Mesenteric fat pad (tissue), 1 donor: ENCODE data around the gene ESRRB. TPM values are rescaled to one million over a fixed set of nuclear protein-coding genes. Genes with fewer than 3 reads are reported as not detected.
A peak's percentile ranks its signal among the peaks of the same experiment; 100 is the strongest.

Experiments
- DNase-seq: peaks from one replicate; pipeline ENCODE4 v3.0.0-alpha.2; 2020; ENCODE audit warnings: low spot score
- total RNA-seq: library from RNA; stranded (reverse); fragmentation: NEBNext Ultra II Directional; extraction: Animal tissue kit (Norgen Biotek cat#: 25700); gene quantifications from one replicate; pipeline ENCODE4 v1.2.1, GENCODE V29; 2021
- donor health status: DM: yes; HTN: yes; CAD: no.

Gene ESRRB
- total RNA-seq, 1 donor from 2014 or later: 0.22 TPM

DNA sequence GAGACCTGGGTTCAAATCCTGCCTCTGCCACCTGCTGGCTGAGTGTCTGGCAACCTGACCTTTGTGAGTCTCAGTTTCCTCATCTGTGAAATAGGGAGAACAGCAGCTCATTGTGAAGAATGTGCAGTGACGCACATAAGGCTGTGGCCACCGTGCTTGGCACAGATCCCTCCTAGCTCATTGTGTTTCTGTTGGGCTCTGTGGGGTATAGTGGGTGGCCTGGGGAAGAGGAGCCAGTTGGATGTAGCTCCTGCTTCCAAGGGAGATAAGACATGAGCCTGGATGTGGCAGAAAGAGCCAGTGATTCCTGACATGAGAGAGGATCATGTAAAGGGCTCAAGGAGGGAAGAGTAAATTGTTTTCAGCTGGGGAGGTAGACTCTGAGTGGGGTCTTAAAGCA is 120.0 kb downstream of the ESRRB start:
- no peak for DNase-seq

DNA sequence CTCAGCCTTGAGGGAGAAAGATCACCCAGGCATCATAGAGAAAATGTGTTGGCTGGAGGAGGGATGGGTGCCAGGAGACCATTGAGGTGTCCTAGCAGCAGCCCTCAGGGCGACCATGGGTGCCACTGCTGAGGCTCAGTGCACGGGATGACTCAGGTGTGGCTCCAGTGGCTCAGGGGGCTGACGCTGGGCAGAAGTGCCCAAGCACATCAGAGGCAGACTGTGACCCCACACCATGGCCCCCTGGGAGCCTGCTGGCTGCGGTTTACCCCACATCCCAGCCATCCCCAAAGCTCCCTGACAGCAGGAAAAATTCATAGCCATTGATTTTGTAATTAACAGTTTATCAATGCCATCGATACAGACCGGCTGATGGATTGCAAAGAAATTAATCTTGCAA is 120.7 kb downstream of the ESRRB start:
- no peak for DNase-seq

DNA sequence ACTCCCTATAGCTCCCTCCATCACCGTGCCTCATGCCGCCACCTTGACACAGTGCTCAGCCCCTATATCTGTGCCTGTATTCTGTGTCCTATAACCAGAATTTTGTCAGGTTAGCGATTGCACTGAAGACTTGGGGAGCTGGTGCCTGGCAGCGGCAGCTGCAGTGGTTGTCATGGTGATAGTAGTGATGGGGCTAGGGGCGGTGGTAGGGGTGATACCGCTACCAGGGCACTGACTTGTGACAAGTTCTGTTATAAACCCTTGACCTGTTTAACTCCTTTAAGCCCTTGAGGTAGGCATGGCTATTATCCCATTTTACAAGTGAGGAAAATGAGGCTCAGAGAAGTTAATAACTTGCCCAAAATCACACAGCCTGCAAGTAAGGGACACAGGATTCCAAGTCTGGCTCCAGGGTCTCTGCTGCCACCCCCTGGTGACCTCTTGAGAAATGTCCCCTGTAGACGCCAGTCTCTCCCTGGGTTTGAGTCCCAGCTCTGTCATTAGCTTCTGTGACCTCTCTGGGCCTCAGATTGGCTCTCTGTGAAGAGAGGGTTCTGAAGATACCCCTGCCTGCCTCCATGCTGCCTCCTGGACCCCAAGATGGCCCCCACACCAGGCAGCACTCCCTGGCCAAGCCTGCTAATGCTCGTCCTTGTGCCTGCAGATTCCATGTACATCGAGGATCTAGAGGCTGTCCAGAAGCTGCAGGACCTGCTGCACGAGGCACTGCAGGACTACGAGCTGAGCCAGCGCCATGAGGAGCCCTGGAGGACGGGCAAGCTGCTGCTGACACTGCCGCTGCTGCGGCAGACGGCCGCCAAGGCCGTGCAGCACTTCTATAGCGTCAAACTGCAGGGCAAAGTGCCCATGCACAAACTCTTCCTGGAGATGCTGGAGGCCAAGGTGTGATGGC is 121.9 kb downstream of the ESRRB start:
- DNase-seq: no peak

DNA sequence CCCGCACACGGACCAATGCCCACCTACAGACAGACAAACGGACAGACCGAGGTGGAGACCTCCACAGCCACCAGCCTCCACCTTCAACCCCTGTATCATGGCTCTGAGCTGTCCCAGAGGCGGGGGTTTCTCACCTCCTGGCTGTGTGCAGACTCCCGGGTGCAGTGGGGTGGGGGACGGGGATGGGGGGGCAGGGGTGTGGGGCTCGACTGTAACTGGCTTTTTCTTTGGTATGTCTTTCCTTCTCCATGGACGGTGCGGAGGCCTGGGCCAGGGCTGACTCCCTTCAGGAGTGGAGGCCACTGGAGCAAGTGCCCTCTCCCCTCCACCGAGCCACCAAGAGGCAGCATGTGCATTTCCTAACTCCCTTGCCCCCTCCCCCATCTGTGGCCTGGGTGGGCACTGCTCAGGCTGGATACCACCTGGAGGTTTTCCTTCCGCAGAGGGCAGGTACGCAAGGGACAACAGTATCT is 122.6 kb downstream of the ESRRB start:
- no peak for DNase-seq

DNA sequence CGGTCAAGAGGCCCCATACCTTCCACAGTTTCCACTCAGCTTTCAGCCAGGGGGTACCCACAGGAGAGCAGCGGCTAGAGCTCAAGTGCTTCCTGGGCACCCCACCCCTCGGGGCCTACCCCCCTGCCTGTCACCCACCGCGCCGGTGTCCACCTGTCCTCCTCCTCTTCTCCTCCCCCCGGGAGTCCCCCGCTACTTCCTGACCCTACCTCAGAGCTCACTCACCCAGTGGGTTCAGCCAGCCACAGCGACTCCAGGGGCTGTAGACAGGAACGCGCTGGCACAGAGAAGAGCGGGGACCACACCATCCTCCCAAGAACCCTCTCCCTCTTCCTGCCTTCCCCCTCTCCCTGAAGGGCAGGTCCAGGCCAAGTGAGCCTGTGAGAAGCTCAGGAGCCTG is 123.0 kb downstream of the ESRRB start:
- no peak for DNase-seq

DNA sequence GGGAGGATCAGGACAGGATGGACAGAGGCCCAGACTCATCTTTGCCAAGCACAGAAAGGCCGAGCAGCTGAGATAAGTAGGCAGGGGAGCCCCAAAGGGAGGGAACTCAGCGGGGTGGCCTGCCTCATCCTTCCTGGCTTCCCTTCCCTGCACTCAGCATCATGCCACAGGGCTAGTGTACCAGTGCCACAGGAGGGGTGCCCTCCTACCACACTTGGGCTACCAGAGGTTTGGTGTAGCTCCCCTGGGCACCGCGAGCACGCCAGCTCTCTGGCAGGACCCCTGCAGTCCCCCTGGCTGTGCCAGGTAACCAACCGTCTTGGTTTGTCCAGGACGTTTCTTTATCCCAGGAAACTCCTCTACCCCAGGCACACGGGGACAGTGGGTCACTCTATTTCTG is 123.5 kb downstream of the ESRRB start:
- DNase-seq: no peak

DNA sequence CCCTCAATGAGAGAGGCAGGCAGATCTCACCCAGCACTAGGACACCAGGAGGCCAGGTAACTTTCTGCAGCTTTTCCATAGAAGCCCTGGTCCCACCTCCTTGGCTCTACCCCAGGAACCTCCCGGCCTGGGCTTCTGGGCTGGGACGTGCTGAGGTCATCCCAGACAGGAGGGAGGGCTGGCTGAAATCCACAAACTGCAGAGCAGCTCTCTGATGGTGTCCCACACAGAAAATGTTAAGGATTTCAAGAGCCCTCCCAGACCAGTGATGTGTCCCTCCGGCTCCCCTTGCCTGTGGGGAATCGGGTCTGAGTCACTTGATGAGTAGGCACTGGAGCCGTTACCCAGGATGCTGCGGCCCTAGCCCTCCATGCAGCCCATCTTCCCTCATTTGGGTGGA is 124.1 kb downstream of the ESRRB start:
- no peak for DNase-seq

DNA sequence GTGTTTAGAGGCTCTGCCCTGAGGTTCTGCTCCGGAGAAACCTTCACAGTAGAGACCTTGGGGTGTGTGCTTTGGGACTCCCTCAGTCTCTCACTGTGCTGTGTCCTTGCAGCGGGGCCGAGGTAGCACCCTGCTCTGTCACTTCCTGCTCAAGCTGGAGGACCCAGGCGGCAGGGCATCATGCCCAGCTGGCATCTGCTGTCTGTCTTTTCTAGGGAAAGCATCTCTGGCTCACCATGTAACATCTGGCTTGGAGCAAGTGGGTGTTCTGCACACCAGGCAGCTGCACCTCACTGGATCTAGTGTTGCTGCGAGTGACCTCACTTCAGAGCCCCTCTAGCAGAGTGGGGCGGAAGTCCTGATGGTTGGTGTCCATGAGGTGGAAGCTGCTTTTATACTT is 124.5 kb downstream of the ESRRB start:
- DNase-seq: no peak

DNA sequence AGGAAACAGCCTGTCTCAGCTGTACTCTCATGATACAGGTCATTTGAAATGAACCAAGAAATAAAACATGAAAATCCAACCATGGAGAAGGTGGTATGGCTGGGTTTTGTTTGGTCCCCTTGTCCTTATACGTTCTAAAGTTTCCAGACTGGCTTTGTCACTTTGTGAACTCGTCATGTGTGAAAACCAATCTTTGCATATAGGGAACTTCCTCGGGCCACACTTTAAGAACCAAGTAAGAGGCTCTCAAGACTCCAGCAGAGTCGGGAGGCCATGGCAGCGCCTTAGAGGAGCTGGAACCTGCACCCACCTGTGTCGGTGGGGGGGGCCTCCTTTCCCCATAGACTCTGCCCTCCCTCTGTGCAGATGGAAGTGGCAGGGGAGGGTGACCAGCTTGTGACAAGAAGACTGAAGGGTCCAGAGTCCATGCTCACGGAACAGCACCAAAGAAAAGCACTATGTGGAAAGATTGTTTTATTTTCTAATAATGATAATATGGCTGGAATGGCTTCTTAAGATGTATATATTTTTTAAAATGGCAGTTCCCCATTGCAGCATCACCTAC is 125.3 kb downstream of the ESRRB start:
- no peak for DNase-seq

DNA sequence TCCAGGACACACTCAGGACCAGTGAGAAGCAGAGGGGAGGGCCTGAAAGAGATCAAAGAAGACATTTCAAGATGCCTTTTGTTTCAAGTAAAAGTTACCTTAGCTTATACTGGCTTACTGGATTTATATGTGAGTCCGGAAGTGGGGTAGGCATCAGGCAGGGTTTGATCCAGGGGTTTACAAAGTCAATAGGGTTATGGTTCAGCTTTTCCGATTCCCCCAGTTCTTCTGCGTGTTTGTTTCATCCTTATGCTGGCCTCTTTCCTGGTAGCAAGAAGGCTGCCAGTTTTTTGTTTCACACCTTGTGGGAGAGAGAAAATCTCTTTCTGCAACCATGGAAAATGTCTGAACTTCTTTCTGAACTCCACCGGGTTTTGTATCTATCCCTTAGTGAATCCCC is 126.3 kb downstream of the ESRRB start:
- no peak for DNase-seq

DNA sequence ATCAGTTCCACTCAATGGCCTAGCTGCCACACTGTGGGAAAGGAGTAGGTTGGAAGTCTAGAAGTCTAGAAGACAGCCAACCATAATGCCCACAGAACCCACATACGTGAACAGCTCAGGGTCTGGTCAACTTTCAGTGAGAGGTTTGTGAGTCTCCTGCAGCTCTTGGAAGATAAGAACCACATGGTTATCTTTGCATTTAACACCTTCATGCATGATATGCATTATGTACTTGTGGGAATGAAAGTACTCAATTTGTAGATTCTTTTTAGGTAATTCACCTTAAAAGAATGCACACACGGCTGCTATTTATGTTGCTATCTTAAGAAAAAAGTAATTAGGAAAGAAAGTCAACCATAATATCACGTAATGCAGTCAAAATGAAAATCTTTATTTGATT is 126.7 kb downstream of the ESRRB start:
- DNase-seq: no peak

DNA sequence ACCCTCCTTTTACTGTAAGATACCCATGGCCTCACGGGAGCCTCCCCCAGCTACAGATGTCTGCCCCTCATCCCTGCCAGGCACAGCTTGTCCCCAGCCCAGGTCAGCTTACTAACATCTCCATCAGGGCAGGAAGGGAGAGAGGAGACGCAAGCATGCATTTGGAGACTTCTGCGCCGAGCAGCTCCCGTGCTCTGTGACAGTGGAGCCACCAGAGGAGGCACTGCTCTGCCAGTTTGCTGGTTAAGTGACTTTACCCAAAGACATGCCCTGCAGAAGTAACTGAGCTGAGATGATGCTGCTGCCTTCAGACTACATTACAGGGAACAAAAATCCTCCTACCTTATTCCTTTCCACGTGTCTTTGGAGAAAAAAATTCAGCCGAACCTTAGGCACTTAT is 133.4 kb downstream of the ESRRB start:
- DNase-seq: no peak

DNA sequence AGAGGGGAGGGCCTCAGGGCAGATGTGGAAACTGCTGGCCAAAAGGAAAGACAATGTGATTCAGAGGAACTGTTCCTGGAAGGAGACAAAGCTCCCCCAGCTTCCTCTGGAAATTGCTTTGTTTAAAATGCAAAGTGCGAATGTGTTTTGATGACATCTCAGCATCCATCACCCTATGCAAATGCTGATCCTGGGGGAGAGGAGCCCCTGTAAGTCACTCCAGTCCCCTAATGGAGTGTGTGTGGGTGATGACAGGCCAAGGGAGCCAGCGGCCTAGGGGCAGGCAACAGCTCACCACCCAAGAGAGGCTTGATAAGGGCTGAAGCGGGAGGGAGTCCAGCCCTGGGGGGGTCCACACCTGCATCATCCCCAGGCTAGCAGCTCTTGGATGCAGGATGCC is 134.2 kb downstream of the ESRRB start:
- no peak for DNase-seq

DNA sequence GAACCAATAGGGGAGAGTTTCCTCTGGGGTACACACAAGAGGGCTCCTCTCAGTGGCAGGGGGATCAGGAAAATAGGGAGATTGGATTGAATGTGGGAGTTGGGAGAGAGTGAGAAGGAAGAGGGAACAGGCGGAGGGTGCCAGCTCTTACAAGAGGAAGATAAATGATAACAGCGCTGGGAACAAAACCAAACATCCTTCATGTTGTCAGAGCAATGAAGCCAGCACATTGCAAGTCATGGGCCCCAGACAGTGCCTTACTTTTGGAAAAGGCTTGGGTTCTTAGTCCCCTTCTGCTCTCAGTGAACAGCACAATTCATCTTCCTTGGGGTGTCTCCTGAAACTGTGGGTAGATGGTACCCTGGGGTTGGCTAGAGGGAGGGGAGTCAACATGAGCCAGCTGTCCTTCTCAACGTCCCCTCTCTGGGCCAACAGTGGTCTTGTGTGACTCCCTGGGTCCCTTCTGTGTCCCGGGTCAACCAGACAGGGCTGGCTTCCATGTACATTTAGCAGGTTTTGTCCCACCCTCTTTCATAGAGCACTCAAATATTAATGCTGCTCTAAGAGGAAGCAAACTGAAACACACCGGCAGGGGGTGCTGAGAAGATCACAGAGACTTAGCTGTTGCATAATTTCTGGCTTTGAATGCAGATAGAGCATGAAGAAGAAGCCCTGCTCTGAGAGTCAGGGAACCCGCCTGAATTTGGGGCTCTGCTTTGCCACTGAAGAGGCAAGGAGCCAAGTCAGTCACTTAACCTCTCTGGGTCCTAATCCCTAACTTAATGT is 138.5 kb downstream of the ESRRB start:
- no peak for DNase-seq

DNA sequence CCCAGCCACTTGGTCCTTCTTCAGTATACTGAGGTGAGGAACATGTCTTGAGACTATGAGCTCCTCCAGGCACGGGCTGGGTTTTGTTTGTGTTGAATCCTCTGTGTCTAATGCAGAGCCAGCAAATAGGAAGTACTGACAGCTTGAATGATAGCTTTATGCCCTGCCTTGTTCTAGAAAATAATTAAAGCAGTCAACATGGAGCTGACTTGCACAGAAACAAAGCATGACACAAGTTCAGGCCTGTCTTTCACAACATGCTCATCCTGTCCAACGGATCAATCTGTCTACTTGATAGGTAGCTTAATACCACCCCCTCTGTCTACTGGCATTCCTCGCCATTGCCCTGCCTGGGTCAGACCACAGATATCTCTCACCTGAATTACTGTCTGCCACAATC is 140.9 kb downstream of the ESRRB start:
- DNase-seq: no peak

DNA sequence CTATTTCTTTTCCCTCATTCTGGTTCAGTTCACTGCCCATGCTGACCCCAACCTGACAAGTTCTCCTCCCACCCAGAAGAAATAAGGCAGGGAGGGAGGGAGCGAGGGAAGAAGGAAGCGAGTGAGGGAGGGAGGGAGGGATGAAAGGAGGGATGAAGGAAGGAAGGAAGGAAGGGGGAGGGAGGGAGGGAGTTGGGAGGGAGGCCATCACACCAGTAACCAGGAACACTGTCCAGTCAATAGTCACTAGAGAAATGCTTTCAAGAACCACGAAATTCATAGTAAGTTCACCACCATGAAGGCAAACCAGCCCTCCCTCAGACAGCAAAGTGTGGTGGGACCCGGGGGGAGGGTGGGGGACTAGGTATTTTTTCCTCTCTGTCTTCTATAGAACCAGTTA is 142.4 kb downstream of the ESRRB start:
- DNase-seq: no peak

DNA sequence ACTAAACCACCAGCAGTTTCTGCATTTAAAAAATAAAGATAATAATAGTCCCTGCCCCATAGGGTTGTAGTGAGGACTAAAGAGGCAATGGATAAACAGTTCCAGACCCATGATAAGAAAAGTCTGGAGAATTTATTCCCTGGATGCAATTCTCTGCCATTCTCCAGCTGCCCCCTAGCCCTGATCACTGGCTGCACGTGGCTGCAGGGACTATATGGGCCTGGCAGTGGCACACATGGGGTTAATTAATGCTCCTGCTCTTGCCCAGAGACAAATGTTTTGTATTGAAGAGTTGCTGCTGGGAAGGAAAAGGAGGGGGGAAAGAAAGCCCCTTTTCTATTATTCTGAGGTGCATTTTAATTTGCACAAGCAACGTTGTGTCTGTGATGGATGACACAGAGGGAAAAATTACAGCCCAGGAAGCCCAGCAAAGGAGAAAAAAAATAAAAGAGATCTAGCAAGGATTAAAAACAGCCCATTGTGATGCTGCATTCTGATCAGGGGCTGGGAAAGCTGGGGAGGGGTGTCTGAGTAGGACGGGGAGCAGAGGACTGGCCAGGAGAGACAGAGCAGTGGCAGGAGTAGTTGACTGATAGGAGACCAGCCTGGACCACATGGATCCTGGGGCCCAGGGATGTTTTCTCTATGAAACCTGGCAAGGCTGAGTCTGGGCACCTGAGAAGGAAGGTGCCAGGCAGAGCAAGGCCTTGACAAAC is 149.3 kb downstream of the ESRRB start:
- DNase-seq: no peak

DNA sequence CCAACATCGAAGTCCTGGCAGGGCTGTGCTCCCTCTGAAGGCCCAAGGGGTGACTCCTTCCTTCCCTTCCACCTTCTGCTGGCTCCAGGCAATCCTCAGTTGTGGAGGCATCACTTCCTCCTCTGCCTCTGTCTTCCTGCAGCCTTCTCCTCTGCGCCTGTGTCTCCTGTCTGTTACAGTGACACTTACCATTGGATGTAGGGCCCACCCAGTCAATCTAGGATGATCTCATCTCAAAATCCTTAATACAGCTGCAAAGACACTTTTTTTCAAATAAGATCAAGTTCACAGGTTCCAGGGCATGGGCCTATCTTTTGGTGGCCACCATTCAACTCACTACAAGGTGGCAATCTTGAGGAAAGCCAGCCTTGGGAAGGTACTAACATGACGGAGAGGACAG is 155.1 kb downstream of the ESRRB start:
- DNase-seq: no peak

DNA sequence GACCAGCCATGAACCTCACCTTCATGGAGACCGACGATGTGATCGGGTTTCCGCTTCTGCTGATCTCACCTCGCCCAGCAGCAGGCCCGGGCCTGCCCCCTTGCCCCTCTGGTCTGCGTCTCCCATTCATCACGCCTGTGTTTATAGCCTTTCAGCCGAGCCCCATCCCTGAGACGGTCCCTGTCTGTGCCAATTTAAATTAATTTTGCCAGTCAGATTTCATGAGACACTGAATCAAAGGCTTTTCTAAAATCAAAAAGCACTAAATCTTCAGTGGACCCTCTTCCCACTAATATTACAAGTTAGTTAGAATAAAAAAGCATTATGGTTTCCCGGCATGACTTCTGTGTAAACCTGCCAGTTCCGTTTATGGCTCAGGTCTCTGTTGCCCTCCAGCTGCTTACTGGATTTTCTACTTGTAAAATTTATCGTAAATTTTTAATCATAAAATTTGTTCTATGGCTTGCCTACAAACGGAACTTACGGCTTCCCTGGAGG is 155.9 kb downstream of the ESRRB start:
- no peak for DNase-seq

DNA sequence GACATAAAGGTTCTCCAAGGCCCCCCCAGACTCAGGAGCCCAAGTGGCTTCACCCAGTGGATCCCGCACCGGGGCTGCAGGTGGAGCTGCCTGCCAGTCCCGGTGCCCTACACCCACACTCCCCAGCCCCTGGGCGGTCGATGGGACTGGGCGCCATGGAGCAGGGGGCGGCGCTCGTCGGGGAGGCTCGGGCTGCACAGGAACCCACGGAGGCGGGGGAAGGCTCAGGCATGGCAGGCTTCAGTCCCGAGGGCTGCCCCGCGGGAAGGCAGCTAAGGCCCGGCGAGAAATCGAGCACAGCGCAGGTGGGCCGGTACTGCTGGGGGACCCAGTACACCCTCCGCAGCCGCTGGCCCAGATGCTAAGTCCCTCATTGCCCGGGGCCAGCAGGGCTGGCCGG is 160.7 kb downstream of the ESRRB start:
- peak; percentile 73 for DNase-seq

DNA sequence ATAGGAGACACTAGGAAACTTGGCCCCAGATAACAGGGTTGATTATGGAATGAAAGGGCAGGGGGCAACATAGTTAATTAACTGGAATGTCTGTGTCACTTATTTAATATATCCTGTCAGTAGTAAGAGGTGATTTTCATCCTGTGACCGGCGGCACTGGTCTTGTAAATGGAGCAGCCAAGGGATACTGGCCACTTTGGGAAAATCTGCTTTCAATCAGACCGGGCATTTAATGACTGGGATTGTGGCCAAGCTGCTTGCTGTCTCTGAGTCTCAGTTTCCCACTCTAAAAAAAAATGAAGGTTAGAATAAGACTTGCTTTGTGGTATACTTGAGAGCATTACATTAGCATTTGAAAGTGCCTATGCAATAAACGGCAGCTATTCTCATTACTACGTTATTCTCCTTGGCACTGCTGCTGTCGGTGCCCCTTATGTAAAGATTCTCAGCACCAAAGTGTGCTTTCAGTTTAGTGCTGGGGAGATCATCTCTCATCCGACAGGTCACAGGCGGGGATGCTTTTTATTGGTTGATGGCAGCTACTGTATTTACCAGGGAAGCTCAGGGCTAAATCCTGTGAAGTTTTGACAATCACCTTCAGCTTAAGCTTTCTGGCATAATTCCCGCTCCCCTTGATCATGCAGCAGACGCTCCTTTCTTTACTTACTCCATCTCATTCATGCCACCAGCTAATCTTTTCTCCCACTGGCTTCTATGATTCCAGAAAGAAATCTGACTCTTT is 162.1 kb downstream of the ESRRB start:
- DNase-seq: peak; percentile 4
